SIG-M5 treated with dmso at 0.1 percent for 504 hours (cell line): ENCODE results near the gene PPARGC1A.

ENCODE experiments used
- DNase-seq: peaks from one replicate; lab custom pipeline; 2025; ENCODE audit not compliant: unreplicated experiment; lab: John Stamatoyannopoulos, UW

PPARGC1A gene

GRCh38 chr4:23909671-23910070 is 19.8 kb upstream of the PPARGC1A start:
- DNase-seq: no peak

GRCh38 chr4:23906839-23907238 is 17.0 kb upstream of the PPARGC1A start:
- no peak for DNase-seq

- DNase-seq: no peak
Measured at GRCh38 chr4:23904639-23905071, 14.8 kb upstream of the PPARGC1A start.

GRCh38 chr4:23903859-23904438 is 14.1 kb upstream of the PPARGC1A start:
- no peak for DNase-seq

- DNase-seq: no peak
Measured at GRCh38 chr4:23902222-23902804, 12.5 kb upstream of the PPARGC1A start.

- DNase-seq: no peak
Measured at GRCh38 chr4:23900636-23901035, 10.8 kb upstream of the PPARGC1A start.

GRCh38 chr4:23899565-23899964 is 9.7 kb upstream of the PPARGC1A start:
- DNase-seq: no peak

GRCh38 chr4:23897564-23898109 is 7.8 kb upstream of the PPARGC1A start:
- no peak for DNase-seq

- no peak for DNase-seq
Measured at GRCh38 chr4:23894021-23894420, 4.2 kb upstream of the PPARGC1A start.

- DNase-seq: no peak
Measured at GRCh38 chr4:23891064-23891421, 1.2 kb upstream of the PPARGC1A start.

- DNase-seq: no peak
Measured at GRCh38 chr4:23890369-23891063, 669 bp upstream of the PPARGC1A start.

GRCh38 chr4:23889391-23889790 is 456 bp downstream of the PPARGC1A start:
- no peak for DNase-seq

- DNase-seq: no peak
Measured at GRCh38 chr4:23888421-23889319, 1.2 kb downstream of the PPARGC1A start.

- DNase-seq: no peak
Measured at GRCh38 chr4:23887989-23888388, 1.9 kb downstream of the PPARGC1A start.

- DNase-seq: no peak
Measured at GRCh38 chr4:23887173-23887572, 2.7 kb downstream of the PPARGC1A start.

- DNase-seq: no peak
Measured at GRCh38 chr4:23885943-23886590, 3.8 kb downstream of the PPARGC1A start.

- DNase-seq: no peak
Measured at GRCh38 chr4:23884741-23885140, 5.1 kb downstream of the PPARGC1A start.

GRCh38 chr4:23884261-23884660 is 5.6 kb downstream of the PPARGC1A start:
- no peak for DNase-seq

- DNase-seq: no peak
Measured at GRCh38 chr4:23882976-23883531, 6.8 kb downstream of the PPARGC1A start.

GRCh38 chr4:23881674-23882337 is 8.0 kb downstream of the PPARGC1A start:
- DNase-seq: no peak
